Occipital lobe (tissue), 2 donors: ENCODE measurements around the gene ZAP70. TPM values are rescaled to one million over a fixed set of nuclear protein-coding genes. Genes with fewer than 3 reads are reported as not detected.

Experiments used
- DNase-seq: peaks from one replicate; lab custom pipeline; 2025; lab: John Stamatoyannopoulos, UW
- total RNA-seq: library from RNA; depleted of rRNA; stranded (reverse); fragments of >200 nt; gene quantifications from one replicate; pipeline ENCODE4 v1.2.3, GENCODE V29; 2014

The ZAP70 gene
- total RNA-seq, 1 donor from 2014 or later: 1.1 TPM

DNA sequence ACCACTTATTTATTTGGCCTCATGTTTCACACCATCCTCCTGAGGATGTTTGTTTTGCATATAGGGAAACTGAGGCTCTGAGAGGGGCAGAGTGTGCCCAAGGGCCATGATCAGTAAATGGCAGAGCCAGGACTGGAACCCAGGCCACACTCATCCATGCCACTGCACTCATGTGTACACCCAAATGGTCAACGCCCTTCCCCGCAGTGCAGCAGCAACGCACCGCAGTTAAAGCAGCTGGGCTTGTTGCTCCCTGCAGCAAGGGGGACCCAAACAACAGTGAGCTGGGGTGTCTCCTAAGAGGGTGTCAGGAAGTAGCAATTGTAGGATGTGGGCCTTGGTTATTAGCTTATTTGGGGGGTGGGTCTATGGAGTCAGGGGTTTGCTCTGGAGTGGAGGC, 36.6 kb downstream of the ZAP70 start:
- DNase-seq: no peak

GRCh38 chr2:97751752-97752151, 38.4 kb downstream of the ZAP70 start:
- no peak for DNase-seq

DNA sequence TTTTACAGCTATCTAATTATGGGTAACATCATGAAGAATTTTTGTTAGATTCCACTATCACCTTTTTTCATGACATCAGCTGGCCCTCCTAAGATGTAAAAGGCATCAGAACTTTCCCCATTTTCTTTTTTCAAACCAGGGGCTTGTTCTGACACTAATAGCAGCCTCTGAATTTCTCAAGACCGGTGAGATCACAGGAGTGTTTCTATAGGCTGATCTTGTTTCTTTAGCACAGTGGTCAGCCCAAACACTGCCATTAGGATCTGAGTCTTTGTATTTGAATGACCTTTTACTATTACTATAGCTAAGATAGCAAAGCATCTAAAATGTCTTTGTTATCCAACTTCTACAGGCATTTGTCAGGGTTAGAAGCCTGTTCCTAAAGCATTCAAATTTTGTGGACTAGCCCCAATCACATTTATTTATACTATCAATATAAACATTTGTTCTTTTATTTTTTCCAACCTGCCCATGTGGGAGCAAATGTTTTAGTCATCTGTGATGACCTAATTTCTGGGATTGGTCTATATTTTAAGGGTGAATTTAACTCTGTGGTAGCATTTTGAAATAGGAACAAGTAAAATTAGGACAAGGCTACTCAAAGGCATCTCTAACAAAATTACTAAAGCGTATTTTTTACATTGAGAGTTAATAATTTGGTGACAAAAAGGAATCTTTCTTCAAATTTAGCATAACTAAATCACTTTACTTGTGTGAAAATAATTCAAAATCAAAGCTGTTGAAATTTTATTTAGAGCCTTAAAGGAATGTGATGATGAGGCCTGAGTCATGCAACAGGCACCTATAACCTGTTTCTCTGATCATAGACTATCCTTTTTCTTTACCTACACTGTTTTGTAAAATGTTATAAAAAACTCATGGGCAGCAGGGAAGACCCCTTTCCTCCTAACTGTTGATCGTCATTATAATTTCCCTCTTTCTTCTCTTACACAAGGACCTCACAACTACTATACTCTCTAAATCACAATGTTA, 39.3 kb downstream of the ZAP70 start:
- DNase-seq: no peak

- no peak for DNase-seq
Measured at GRCh38 chr2:97754690-97755346, 41.4 kb downstream of the ZAP70 start.

DNA sequence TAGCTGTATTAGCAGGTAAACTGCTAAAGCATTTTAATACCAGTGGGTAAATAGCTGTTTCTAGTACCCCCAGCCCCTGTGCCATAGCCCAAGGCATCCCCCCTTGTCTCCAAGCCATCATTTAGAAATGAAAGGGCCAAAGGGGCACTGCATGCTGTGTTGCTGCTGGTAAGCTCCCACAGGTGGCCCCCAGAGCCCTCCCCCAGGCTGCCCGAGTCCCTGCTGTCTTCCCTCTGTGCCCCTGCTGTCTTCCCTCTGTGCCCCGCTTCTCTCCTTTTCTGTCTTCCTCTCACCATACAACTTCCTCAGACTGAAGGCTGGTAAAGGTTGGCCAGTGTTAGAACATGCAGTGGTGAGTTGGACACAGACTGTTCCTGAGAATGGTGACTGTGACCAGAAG, 42.1 kb downstream of the ZAP70 start:
- no peak for DNase-seq

- DNase-seq: no peak
Measured at GRCh38 chr2:97757062-97757461, 43.7 kb downstream of the ZAP70 start.

- DNase-seq: no peak
Measured at GRCh38 chr2:97758131-97758705, 44.8 kb downstream of the ZAP70 start.

GRCh38 chr2:97759727-97760407, 46.5 kb downstream of the ZAP70 start:
- DNase-seq: no peak

DNA sequence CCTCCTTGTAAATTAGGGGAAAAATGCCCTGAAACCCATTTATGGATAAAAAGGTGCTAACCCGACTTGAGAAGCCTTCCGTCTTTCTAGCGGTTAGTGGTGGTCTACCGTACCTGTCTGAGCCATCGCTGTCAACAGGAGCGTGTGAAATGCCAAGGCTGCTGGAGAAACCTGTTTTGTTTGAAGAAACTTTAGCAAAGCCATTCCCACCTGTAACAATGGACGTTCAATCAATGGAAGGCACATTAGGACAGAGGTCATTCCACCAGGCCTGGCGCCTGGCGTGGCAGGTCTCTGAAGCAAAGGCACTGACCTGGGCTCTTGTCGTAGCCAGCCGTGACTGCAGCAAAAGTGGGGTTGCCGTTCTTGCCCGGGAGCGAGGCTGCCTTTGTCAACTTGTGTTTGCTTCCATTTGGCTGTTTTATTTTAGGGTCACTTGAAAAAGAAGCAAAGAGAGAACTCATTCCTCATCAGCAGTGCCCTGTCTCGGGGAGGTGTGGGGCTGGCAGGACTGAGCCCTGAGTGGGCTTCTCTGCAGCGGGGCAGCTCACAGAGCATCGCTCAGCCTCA, 47.2 kb downstream of the ZAP70 start:
- DNase-seq: no peak

DNA sequence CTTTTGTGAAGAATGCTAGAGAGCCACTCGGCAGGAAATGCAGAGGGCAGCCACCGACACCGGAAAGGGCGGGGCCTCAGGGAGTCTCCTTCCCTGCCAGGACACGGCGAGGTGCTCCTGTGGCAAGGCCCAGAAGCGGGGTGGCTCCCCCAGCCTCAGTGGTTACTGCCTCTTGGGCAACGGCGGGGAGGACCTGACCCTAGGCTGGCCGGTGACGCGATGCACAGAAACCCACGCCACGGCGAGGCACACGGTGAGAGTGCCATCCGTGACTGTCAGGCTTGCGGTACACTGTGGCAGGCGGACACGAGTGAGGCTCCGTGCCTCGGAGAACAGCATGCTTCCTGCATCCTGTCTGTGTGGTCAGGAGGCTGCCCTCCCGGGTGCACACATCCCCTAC, 47.8 kb downstream of the ZAP70 start:
- no peak for DNase-seq

DNA sequence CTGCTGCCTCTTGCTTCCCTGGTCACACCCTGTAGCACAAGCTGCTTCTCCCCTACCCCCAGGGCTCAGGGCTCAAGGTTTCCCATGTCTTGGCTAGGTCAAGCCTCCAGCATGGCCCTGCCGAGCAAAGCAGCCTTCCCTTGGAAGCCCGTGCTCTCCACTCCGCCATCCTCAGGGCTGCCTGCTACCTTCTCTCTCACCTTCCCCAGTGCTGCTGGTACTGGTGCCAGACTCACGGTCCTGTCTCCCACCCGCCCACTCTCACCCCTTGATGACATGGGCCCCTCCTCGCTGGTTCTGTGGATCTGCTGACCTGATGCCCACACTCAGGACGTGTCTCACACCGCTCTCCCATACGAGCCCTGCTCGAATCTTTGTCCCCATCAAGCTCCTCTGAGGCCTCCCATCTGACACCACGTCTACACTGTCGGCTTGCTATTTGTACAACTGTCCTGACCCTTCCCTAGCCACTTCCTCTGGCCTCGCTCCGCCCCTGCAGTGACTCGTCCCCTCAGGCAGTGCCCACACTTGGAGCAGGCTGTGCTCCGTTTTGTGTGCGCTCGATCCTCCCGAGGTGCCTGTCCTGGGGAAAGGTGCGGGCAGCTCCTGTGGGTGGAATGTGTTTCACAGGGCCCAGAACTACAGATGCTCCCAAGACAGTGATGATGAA, 49.9 kb downstream of the ZAP70 start:
- DNase-seq: no peak

GRCh38 chr2:97764559-97765263, 51.3 kb downstream of the ZAP70 start:
- DNase-seq: no peak

- DNase-seq: no peak
Measured at GRCh38 chr2:97765933-97766332, 52.6 kb downstream of the ZAP70 start.

DNA sequence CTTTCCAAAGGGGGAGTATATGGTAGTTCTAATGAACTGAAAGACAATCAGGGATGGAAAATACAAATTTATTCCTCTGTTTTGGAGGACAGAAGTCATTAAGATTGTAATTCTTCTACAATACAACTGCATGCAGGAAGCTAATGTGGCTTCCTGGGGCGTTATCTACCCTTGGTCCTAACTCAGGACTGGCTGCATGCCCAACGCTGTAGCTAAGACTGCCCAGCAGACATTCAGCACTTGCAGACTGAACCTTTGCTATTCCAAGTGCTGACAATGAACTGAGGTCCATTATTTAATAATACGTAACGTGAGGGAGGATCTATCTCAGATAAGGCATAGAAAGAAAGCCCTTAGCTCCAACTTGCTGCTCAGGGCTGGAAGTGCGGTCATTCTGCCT, 53.2 kb downstream of the ZAP70 start:
- no peak for DNase-seq

DNA sequence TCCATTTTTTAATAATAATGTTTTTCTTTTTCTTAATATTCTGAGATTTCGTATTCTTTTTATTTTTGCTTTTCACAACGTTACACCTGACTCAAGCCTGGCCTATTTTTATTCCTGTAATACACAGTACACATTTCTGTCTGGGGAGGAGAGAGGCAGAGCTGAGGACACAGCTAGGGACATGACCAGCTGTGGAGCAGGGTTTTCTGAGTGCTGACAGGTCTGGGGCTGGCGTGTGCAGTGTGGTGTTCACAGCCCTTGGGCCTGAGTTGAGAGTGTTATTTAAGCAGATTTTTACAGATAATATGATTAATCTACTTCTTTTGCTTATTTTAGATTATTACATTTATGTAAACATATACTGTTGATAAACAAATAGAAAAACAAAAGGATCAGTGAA, 55.9 kb downstream of the ZAP70 start:
- no peak for DNase-seq

- DNase-seq: no peak
Measured at GRCh38 chr2:97769711-97770110, 56.3 kb downstream of the ZAP70 start.

GRCh38 chr2:97770445-97770844, 57.1 kb downstream of the ZAP70 start:
- DNase-seq: no peak

DNA sequence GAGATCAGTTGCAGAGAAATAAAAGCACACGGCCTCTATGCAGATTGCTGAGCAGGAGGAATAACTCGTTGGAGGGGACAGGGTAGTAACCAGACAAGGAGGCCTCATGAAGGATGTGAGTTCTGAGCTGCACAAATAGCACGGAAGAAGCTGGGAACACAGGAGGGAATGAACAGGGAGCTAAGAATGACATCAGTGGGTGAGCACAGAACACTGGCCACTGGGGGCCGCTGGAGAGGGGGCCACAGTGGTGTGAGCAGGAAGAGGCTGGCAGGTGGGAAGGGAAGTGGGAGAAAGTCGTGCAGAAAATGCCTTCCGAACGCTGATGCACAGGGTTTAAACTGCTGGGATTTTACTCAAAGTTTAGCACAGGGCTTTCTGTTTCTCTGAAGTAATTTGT, 61.0 kb downstream of the ZAP70 start:
- DNase-seq: no peak

- no peak for DNase-seq
Measured at GRCh38 chr2:97775074-97775473, 61.7 kb downstream of the ZAP70 start.

DNA sequence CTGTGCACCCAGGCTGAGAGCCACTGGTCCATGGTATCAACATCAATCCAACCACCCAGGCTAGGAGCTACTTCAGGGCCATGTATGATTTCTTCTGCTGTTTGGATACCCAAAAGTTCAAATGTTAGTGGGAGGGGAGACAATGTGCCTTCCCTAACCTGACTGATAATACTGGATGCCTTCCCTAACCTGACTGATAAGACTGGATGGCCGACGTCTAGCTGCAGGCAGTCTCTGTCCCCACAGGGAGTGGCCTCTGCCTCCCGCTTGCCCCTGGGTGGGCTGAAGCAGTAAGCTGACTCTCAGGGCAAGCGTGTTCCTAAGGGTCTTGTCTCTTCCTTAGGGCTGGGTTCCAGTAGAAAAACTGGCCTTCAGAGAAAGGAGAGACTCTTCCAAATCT, 65.8 kb downstream of the ZAP70 start:
- DNase-seq: no peak
